Karpas-422 (cell line): ENCODE results near the gene LUZP1. TPM values are rescaled to one million over a fixed set of nuclear protein-coding genes. Genes with fewer than 3 reads are reported as not detected.

Experiments used
- DNase-seq: peaks from one replicate; pipeline ENCODE4 v3.0.0-alpha.2; 2015
- H2AFZ ChIP-seq: fragments of 200-600 bp; sonication (generic); 2 replicates; pipeline ENCODE4 v1.6.1; 2014; ENCODE audit warnings: antibody characterized with exemption, low read length, mixed read lengths
- H3K27ac ChIP-seq: fragments of 200-600 bp; sonication (generic); 2 replicates; pipeline ENCODE4 v1.5.1; 2014; ENCODE audit warnings: mild to moderate bottlenecking, low read length, moderate library complexity
- H3K27me3 ChIP-seq: fragments of 200-600 bp; sonication (generic); 2 replicates; pipeline ENCODE4 v1.6.1; 2014; ENCODE audit warnings: low read length, mixed read lengths
- H3K36me3 ChIP-seq: fragments of 200-600 bp; sonication (generic); 2 replicates; pipeline ENCODE4 v1.6.1; 2014; ENCODE audit warnings: low read length, mixed read lengths; ENCODE audit not compliant: insufficient read depth
- H3K4me1 ChIP-seq: fragments of 200-600 bp; sonication (generic); 2 replicates; pipeline ENCODE4 v1.6.1; 2014; ENCODE audit warnings: mild to moderate bottlenecking, low read length, mixed read lengths
- H3K4me2 ChIP-seq: fragments of 200-600 bp; sonication (generic); 2 replicates; pipeline ENCODE4 v1.6.1; 2014; ENCODE audit warnings: low read length, low read depth, mild to moderate bottlenecking; ENCODE audit not compliant: poor library complexity, severe bottlenecking
- H3K4me3 ChIP-seq: fragments of 200-600 bp; sonication (generic); 2 replicates; pipeline ENCODE4 v1.5.1; 2014; ENCODE audit warnings: mild to moderate bottlenecking, antibody characterized with exemption, low read length, mixed read lengths
- H3K79me2 ChIP-seq: fragments of 200-600 bp; sonication (generic); 2 replicates; pipeline ENCODE4 v1.6.1; 2014; ENCODE audit warnings: mild to moderate bottlenecking, low read length, mixed read lengths
- H3K9ac ChIP-seq: fragments of 200-600 bp; sonication (generic); 2 replicates; pipeline ENCODE4 v1.6.0; 2014; ENCODE audit warnings: low read length
- H3K9me2 ChIP-seq: fragments of 200-600 bp; sonication (generic), shearing (Covaris generic); replicated peaks from 2 replicates; pipeline ENCODE4 v1.6.0; 2014; ENCODE audit warnings: mild to moderate bottlenecking, low read length, moderate library complexity; ENCODE audit not compliant: insufficient read depth
- H3K9me3 ChIP-seq: fragments of 300-700, 200-600 bp; sonication (generic); 2 replicates; pipeline ENCODE4 v1.6.1; 2014; ENCODE audit warnings: low read length, mixed read lengths
- H4K20me1 ChIP-seq: fragments of 200-600 bp; sonication (generic); 2 replicates; pipeline ENCODE4 v1.6.1; 2014; ENCODE audit warnings: mild to moderate bottlenecking, antibody characterized with exemption, low read length, low read depth; ENCODE audit not compliant: insufficient read depth
- total RNA-seq: library from RNA; depleted of rRNA; stranded (reverse); fragments of >200 nt; shearing (Covaris generic); gene quantifications from 2 replicates; pipeline ENCODE4 v1.2.3, GENCODE V29; 2014; ENCODE audit warnings: low replicate concordance

The LUZP1 gene
- total RNA-seq, 1 experiment from 2014 or later = 1.5 TPM

DNA sequence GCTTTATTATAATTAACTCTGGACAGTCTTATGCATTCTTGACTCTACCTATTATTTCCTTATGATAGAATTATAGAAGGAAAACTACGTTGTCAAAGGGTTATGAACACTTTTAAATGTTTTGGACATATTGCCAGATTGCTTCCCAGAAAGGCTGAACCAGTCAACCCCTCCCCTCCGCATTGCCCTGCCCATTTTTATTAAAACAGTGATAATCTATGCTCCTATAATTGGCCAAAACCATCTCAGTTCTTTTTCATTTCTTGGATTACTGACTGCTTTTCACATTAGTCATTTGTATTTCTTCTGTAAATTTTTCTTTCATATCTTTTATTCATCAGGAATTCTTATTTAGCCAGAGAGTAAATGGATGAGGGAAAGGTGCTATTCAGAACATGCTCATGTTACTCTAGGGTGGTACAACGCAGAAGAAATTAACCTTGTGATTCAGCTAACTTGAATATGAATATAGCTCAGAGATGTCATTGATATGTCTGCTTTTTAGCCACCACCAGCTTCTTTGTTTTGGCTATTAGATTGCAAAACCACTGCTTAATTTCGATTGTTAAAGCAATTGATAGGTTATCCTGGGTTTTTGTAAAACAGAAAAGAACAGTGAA, 117.3 kb downstream of the LUZP1 start:
- Histone ChIP-seq H3K9me2 (no peaks in the 10 kb centered on the region), H3K27me3 (no peaks in the 10 kb centered on the region), H3K36me3 (peaks cover 30% of the 10 kb centered on the region; the same call in 1 of the 2 replicates), H3K4me3 (no peak overlapping the region), H3K4me1 (no peaks in the 10 kb centered on the region; the same call in 1 of the 2 replicates), H3K4me2 (no peak overlapping the region), H3K9me3 (no peaks in the 10 kb centered on the region), H3K79me2 (peaks cover 76% of the 10 kb centered on the region), H2AFZ (no peak overlapping the region), H3K27ac (no peak overlapping the region), H3K9ac (no peak overlapping the region), H4K20me1 (no peaks in the 10 kb centered on the region)
- DNase-seq = no peak

DNA sequence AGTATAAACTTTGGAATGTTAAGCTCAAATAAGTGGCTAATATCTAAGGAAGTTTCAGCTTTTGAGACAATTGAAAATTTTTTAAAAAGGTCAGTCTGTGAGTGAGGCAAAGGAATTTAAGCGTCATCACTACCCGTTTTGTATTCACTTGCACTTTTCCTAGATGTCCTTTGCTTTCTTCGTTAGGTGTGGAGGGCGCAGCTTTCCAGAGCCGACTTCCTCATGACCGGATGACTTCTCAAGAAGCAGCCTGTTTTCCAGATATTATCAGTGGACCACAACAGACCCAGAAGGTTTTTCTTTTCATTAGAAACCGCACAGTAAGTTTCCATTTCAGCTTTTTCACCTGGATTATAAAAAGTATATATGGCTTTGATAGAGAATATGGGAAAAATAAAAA, 118.5 kb downstream of the LUZP1 start:
- H3K9me3 ChIP-seq = no peaks in the 10 kb centered on the region
- H3K9ac ChIP-seq = no peak overlapping the region
- H4K20me1 ChIP-seq = 0 out of 2 replicates have a peak, but pooled peaks cover 6% of the 10 kb centered on the region

DNA sequence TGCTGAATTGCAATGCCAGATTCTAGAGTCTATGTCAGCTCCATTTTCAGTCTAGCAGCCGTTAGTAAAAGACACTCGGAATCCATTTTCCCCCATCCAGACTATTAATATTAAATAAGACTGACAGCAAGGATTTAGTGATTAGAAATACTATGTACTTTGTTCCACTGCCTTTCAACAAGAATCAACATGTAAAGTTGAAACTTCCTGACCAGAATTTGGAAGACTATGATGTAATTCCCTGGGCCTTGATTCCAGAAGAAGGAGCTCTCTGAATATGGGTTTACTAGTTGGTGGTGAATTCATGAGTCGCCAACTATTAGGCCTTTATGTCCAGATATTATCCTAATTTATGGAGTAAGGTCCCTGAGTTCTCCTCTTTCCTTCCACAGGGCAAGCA, 124.6 kb downstream of the LUZP1 start:
- Histone ChIP-seq H3K4me2 (no peak overlapping the region), H3K9me3 (no peaks in the 10 kb centered on the region), H3K79me2 (peaks cover 94% of the 10 kb centered on the region), H3K9ac (no peak overlapping the region), H3K36me3 (no peaks in the 10 kb centered on the region), H3K9me2 (no peaks in the 10 kb centered on the region), H2AFZ (no peak overlapping the region), H3K27me3 (no peaks in the 10 kb centered on the region), H3K4me3 (no peak overlapping the region), H3K4me1 (peaks cover 19% of the 10 kb centered on the region), H4K20me1 (peaks cover 10% of the 10 kb centered on the region; the same call in 1 of the 2 replicates), H3K27ac (no peak overlapping the region)
- DNase-seq = no peak

More for the DNA sequence above, 118.5 kb downstream of the LUZP1 start:
- Histone ChIP-seq H3K27me3 (no peaks in the 10 kb centered on the region), H3K36me3 (peaks cover 26% of the 10 kb centered on the region; the same call in 1 of the 2 replicates), H3K9me2 (no peaks in the 10 kb centered on the region), H3K79me2 (peaks cover 86% of the 10 kb centered on the region), H2AFZ (no peak overlapping the region), H3K4me2 (no peak overlapping the region), H3K27ac (no peak overlapping the region), H3K4me3 (no peak overlapping the region), H3K4me1 (peaks cover 5% of the 10 kb centered on the region)
- DNase-seq = no peak

DNA sequence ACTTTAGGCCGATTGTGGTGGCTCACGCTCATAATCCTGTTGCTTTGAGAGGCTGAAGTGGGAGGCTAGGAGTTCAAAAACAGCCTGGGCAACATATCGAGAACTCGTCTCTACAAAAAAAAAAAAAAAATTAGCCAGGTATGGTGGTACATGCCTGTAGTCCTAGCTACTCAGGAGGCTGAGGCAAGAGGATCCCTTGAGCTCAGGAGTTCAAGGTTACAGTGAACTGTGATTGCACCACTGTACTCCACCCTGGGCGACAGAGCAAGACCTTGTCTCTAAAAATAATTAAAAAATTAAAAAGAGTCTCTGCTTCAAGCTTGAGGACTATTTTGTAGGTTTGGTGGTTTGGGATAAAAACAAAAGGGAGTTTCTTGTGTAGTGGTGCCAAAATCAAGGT, 128.1 kb downstream of the LUZP1 start:
- Histone ChIP-seq H3K27me3 (no peaks in the 10 kb centered on the region), H3K4me2 (no peak overlapping the region), H3K36me3 (no peaks in the 10 kb centered on the region), H3K9me3 (no peaks in the 10 kb centered on the region), H3K4me1 (peaks cover 28% of the 10 kb centered on the region), H3K4me3 (no peak overlapping the region), H3K9me2 (no peaks in the 10 kb centered on the region), H4K20me1 (peaks cover 5% of the 10 kb centered on the region; the same call in 1 of the 2 replicates), H2AFZ (no peak overlapping the region), H3K79me2 (peaks cover 96% of the 10 kb centered on the region), H3K9ac (no peak overlapping the region), H3K27ac (no peak overlapping the region)
- DNase-seq = no peak

DNA sequence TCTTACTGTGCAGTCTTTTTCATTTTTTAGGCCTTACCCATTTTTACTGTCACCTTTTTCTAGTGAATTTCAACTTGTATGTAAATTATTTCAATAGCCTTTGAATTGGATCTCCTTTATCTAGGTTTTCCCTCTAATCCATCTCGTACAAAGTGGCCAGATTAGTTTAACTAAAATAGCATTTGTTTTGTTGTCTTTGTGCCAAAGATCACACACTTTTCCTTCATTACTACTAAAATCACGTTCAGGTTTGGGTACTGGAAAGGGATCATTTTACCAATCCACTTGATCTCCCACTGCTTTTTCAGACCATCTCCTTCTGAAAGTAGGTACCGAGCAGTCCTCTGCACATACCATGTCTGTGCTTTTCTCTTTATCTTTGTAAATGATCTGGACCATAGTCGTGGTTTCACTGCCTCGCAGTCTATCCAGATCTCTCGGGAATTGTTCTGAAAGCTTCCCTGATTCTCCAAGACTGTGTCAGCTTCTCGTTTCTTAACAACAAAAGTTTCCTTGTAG, 129.3 kb downstream of the LUZP1 start:
- H3K4me2 ChIP-seq = no peak overlapping the region
- H3K27ac ChIP-seq = no peak overlapping the region
- H3K4me1 ChIP-seq = peaks cover 27% of the 10 kb centered on the region
- H3K9me2 ChIP-seq = no peaks in the 10 kb centered on the region
- no peak overlapping the region for H2AFZ ChIP-seq
- H3K36me3 ChIP-seq = no peaks in the 10 kb centered on the region
- peaks cover 2% of the 10 kb centered on the region; the same call in 1 of the 2 replicates for H4K20me1 ChIP-seq
- H3K4me3 ChIP-seq = no peak overlapping the region
- H3K79me2 ChIP-seq = peaks cover 96% of the 10 kb centered on the region
- H3K9ac ChIP-seq = no peak overlapping the region
- no peak for DNase-seq
- H3K9me3 ChIP-seq = no peaks in the 10 kb centered on the region
- H3K27me3 ChIP-seq = no peaks in the 10 kb centered on the region

DNA sequence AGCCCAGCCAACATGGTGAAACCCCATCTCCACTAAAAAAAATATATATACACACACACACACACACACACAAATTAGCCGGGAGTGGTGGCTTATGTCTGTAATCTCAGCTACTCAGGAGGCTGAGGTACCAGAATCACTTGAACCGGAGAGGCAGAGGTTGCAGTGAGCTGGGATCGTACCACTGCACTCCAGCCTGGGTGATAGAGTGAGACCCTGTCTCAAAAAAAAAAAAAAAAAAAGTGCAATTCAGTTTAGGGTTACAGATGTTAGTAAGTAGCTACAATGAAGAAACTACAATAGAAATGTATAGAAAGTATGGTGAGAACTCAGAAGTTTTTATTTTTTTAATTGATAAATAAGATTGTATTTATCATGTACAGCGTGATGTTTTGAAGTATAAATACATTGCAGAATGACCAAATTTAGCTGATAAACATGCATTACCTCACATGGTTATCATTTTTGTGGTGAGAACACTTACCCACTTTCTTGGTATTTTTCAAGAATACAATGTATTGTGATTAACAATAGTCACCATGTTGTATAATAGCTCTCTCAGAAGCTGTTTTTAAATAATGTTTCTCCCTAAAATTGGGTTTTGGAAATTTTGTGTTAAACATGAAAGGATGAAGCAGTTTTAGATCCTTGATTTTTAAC, 131.4 kb downstream of the LUZP1 start:
- Histone ChIP-seq H4K20me1 (no peaks in the 10 kb centered on the region), H3K9ac (no peak overlapping the region), H3K4me2 (no peak overlapping the region), H3K9me2 (no peaks in the 10 kb centered on the region), H3K4me3 (no peak overlapping the region), H2AFZ (no peak overlapping the region), H3K36me3 (no peaks in the 10 kb centered on the region), H3K79me2 (peaks cover 94% of the 10 kb centered on the region), H3K4me1 (peaks cover 46% of the 10 kb centered on the region), H3K9me3 (no peaks in the 10 kb centered on the region), H3K27me3 (no peaks in the 10 kb centered on the region), H3K27ac (no peak overlapping the region)
- no peak for DNase-seq

DNA sequence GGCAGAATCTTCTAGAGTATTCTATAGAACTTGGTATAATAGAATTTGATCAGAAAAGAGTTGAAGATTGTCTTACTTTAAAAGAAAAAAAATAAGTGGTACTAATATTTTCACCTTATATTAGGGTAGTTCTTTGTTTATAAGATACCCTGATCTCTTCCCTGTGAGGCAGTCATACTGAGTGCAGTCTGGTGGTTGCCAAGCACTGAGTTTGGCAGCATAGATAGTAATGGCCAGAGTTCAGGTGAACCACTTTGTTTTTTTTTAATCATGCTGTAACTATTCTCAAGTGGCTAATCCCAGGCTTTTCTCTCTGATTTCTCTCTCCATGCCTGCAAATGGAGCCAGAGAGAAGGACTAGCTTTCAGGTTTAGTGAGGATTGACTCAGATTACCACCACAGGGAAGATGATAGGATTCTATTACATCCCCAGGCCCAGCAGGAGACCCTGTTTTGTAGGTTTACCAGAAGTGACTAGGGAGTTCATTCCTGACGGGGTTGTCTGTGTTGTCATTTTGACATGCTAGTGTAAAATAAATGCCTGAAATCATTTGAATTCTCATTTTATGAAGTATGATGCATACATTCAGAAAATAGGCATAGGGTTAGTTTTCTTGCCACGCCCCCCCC, 132.7 kb downstream of the LUZP1 start:
- no peaks in the 10 kb centered on the region for H3K9me3 ChIP-seq
- H3K4me3 ChIP-seq = no peak overlapping the region
- H3K4me1 ChIP-seq = peaks cover 59% of the 10 kb centered on the region
- no peaks in the 10 kb centered on the region for H3K27me3 ChIP-seq
- no peaks in the 10 kb centered on the region for H3K9me2 ChIP-seq
- H4K20me1 ChIP-seq = peaks cover 3% of the 10 kb centered on the region; the same call in 1 of the 2 replicates
- peaks cover 92% of the 10 kb centered on the region for H3K79me2 ChIP-seq
- no peaks in the 10 kb centered on the region for H3K36me3 ChIP-seq
- no peak overlapping the region for H3K9ac ChIP-seq
- H3K4me2 ChIP-seq = no peak overlapping the region
- no peak for DNase-seq
- H3K27ac ChIP-seq = no peak overlapping the region
- no peak overlapping the region for H2AFZ ChIP-seq
